ENCODE results near the gene USP13.

Gene USP13

DNA sequence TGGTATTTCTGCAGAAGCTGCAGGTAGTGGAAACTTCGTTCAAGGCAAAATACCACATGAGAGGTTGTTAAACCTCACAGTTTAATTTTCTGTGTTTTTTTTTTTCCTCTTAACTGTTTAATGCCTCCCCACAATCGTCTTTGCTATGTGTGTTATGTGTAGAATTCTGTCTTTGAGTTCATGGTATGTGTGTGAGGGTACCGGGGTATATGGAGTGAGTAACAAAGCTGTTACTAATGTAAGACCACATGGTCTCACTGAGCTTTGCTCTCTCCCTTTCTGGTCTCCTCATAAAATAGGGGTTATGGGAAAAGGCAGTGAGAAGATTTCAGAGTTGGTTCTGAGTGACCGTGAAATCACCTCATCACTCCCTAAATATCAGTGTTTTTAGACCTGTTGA is 143.6 kb downstream of the USP13 start:
- TF ChIP-seq POLR2A (IDR thresholded peaks at IDR 0.05; ENCODE audit: low read length) (no peak), GATA1 (IDR thresholded peaks at IDR 0.05; ENCODE audit: low read depth, low read length) (no peak)
- no peak for DNase-seq

DNA sequence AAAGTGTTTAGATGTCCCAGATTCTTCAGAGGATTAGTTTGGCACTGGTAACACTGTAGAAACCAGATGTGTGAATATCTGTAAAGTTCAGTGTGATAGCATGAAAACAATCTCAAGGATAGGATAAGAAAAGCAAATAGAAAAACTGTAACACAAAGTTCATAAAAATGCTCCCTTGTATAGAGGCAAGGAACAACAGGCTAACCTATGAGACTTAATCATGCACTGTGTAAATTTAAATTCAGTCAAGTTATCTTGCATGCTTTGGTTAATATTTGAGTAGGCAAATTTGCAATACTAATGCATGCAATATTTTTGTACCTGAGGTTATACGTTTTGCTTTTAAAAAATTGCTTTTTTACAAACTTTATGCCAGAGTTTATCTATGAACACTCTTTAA is 144.4 kb downstream of the USP13 start:
- TF ChIP-seq POLR2A (IDR thresholded peaks at IDR 0.05; ENCODE audit: low read length) (no peak), GATA1 (IDR thresholded peaks at IDR 0.05; ENCODE audit: low read depth, low read length) (no peak)
- no peak for DNase-seq

DNA sequence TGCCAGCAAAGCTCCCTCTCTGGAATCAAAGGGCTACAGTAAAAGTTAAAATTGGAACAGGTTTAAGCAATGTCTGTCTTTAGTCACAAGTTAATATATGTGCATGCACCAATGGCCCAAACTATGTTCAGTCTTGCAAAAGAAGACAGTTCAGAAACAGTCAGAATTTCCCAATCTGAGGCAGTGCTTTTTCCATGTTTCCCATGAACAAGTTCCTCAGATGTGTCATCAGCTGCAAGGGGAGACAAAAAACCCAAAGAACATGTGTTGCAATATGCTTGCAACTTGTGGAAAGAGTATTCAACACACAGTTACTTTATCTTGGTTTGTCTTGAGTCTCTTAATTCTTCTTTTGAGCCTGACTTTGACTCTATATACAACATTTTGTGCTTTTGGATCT is 148.4 kb downstream of the USP13 start:
- no peak for TF ChIP-seq POLR2A (IDR thresholded peaks at IDR 0.05; ENCODE audit: low read length)
- TF ChIP-seq GATA1 (IDR thresholded peaks at IDR 0.05; ENCODE audit: low read depth, low read length) = no peak
- no peak for DNase-seq

DNA sequence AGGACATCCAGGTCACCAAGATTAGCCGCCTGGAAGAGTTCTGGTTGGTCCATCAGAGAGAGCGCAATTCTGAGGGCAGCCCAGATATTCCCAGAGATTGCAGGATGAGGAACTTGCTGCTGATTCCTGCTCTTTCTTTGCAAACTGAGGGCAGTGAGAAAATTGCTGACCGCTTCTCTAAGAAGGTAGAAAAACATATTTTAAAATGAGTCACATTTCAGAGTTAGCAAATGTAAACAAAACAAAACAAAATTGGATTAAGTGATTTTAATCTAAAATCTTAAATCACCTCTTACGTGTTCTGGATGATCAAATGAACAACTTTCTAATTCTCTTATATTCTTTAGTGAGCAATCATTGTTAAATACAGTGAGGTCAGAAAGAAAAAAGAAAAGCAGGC is 149.0 kb downstream of the USP13 start:
- TF ChIP-seq POLR2A (IDR thresholded peaks at IDR 0.05; ENCODE audit: low read length) = no peak
- no peak for DNase-seq

DNA sequence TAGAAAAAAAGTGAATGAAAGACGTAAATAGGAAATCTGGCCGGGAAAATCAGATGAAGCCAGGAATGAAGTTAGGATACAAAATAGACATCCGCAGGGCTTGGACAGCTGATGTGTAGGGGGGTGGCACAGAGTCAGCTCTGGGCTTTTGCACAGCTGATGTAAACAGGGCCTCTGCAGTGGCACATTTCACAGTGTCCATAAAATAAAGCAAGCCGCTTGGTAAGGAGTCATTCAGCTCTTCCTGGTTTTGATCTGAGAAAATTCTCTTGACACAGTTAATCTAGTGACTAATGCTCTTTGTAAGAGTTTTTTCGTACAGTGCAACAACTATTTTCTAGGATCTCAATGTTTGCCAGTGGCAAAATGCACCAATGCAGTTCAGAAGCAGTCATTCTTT is 153.3 kb downstream of the USP13 start:
- TF ChIP-seq GATA1 (IDR thresholded peaks at IDR 0.05; ENCODE audit: low read depth, low read length) (no peak), POLR2A (IDR thresholded peaks at IDR 0.05; ENCODE audit: low read length) (no peak)
- DNase-seq = no peak

DNA sequence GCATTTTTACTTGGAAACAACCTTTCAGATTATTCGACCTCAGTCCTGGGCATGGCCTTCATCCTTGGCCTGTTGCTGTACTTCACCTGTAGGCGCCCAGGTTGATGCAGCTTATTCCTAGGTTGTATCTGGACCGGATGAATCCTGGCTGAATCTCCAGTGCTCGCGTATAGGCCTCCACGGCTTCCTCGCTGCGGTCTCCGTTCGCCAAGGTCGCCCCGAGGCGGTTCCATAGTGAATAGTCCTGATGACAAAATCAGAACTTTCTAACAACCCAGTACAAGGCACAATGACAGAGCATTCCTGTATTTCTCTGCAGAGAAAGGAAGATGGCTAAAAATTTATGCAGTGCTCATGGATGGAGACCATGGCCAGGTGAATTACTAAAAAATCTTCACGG is 154.7 kb downstream of the USP13 start:
- DNase-seq = no peak
- no peak for TF ChIP-seq POLR2A (IDR thresholded peaks at IDR 0.05; ENCODE audit: low read length)
- no peak for TF ChIP-seq GATA1 (IDR thresholded peaks at IDR 0.05; ENCODE audit: low read depth, low read length)

DNA sequence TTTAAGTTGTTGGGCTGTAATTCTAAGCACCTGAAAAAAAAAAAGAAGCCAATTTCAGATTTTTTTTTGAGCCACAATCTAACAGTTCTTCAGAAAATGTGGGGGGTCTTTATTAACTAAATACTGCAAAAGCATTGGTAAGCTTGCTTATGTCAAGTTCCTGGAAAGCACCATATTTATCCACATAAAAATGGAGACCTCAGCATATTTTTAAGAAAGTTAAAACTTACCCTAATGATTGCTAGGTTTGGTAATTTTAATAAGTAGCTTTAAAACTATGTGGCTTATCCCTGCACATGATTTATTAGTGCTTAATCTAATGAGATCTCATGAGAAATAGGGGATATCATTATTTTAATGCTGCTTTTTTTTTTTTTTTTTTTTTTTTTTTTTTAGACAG is 156.8 kb downstream of the USP13 start:
- TF ChIP-seq POLR2A (IDR thresholded peaks at IDR 0.05; ENCODE audit: low read length) (no peak), GATA1 (IDR thresholded peaks at IDR 0.05; ENCODE audit: low read depth, low read length) (no peak)
- no peak for DNase-seq

DNA sequence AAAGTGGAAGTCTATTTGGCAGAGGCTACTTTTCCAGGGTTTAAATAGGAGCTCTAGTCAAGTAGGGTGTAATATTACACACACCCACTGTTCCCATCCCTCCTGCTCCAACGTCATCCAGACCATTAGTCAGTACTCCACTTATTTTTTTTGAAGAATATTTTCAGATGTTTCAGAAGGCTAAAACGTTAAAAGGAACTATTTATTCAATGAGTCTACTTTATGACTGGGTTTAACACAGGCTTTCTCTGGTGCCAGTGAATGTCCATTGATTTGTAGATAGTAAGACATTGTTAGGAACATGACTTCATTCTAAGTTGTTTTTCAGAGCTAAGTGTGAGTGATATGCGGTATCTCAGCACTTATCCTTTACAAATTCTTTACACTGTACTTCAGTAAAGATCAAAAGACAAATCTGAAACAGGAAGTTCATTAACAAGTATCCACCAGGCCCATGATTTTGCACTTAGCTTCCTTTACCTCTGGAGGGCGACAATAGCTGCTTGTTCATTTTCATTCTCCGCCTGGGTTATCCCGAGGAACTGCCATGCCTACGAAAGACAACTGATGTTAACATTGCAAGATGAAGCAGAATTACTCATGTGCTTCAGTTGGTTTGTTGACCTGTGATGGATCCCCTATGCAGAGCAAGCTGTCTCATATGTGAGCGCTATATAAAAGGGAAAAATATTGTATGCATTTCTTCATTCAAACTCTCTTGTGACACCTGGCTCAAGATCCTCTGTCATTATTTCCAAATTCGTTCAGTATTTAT is 158.7 kb downstream of the USP13 start:
- peak; percentile 24 to 42 for DNase-seq
- TF ChIP-seq GATA1 (IDR thresholded peaks at IDR 0.05; ENCODE audit: low read depth, low read length) = no peak
- no peak for TF ChIP-seq POLR2A (IDR thresholded peaks at IDR 0.05; ENCODE audit: low read length)

DNA sequence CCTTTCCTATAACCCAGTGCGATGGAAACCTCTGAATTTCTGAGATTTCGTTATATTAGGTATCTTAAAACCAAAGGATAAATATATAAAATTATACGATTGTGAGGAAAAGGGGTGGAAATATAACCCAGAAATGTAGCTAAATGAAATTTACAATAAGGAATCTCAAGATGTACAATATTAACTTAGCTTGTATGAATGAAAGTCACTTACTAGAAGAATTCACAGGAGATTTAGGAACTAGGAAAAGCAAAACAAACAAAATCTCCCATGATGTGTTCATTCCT is 159.2 kb downstream of the USP13 start:
- no peak for DNase-seq
- no peak for TF ChIP-seq GATA1 (IDR thresholded peaks at IDR 0.05; ENCODE audit: low read depth, low read length)
- TF ChIP-seq POLR2A (IDR thresholded peaks at IDR 0.05; ENCODE audit: low read length) = no peak

DNA sequence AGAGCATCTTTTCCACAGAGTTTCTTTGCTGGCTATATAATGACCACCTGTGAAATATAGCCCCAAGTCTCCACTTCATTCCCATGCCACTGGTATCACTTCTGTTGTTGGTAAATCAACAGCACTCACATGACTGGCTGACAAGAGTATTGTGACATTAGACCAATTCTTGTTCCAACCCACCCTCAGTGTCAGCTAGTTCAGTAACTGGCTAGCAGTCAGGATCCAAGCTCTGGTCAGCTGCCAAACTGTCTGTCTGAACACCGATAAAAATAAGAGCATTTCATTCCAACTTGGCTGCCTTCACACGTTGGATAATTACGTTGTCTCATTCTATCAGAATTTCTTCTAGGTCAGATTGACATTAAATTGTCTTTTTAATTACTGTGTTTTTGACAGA is 166.5 kb downstream of the USP13 start:
- DNase-seq = peak in 1 of 2 experiments; percentile 3
- TF ChIP-seq GATA1 (IDR thresholded peaks at IDR 0.05; ENCODE audit: low read depth, low read length) (no peak), POLR2A (IDR thresholded peaks at IDR 0.05; ENCODE audit: low read length) (no peak)

DNA sequence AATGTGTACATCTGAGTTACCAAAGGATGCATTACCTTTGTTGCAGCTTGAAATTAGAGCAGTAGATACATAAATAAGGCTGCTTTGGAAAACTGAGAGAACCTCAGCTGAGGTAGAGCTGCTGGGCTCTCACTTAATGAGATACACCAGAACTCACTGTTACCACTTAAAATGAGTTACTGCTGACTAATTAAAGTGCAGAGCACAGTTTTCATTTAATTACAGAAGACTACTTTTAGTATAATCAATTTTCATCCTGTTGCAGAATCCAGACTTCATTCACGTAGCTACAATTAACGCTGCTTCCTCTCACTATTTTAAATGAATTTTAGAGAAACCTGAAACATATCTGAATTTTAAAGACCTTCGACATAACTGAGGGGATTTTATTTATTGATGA is 169.5 kb downstream of the USP13 start:
- TF ChIP-seq POLR2A (IDR thresholded peaks at IDR 0.05; ENCODE audit: low read length) (no peak), GATA1 (IDR thresholded peaks at IDR 0.05; ENCODE audit: low read depth, low read length) (no peak)
- DNase-seq = no peak

DNA sequence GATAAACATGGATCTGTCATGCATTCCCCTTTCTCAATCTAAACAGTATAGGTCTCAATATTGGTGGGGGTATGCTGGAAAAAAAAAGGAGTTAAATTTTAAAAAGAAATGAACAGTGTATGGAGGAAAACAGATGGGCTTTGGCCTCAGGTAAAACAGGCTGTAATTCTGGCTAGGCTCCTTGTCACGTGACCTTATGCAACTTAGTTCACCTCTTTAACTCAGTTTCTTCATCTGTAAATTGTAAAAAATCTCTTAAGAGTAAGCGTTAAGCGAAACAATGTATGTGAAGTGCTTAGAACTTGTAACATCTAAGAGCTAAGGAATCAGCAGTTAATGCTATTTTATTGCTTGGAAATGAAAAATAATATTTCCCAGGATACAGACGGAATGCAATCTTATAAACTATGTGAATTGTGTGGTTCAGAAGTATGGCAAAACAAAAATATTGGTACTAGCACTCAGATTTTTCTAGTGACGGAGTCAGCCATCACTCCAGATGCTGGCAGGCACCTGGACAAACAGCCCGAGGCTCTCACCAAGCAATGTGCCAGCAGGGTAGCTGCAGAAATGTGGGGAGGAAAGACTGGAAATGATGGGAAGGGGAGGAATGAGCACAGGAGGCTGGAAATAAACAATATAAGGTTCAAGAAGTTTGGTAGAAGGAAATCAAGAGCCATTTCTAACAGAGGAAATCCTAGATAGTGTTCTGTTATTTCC is 172.8 kb downstream of the USP13 start:
- DNase-seq = no peak
- TF ChIP-seq GATA1 (IDR thresholded peaks at IDR 0.05; ENCODE audit: low read depth, low read length) (no peak), POLR2A (IDR thresholded peaks at IDR 0.05; ENCODE audit: low read length) (no peak)

DNA sequence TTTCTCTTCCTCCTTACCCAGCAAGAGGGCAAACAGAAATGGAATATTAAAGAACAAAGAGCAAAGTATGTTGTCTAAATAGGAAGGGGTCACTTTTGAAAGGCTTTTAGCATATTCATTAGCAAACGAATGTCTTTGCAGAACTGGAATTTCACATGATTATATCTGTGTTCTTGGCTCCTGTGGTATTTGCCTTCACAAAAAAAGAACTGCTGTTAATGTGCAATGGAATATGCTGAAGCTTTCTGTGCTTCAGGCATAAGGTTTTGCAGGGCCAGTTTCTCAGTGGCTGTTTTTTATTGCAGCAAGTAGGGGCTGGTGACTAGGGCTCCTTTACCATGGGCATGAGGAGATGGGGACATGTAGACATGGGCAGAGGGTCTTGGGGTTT is 173.4 kb downstream of the USP13 start:
- TF ChIP-seq GATA1 (IDR thresholded peaks at IDR 0.05; ENCODE audit: low read depth, low read length) = no peak
- TF ChIP-seq POLR2A (IDR thresholded peaks at IDR 0.05; ENCODE audit: low read length) = no peak
- no peak for DNase-seq

DNA sequence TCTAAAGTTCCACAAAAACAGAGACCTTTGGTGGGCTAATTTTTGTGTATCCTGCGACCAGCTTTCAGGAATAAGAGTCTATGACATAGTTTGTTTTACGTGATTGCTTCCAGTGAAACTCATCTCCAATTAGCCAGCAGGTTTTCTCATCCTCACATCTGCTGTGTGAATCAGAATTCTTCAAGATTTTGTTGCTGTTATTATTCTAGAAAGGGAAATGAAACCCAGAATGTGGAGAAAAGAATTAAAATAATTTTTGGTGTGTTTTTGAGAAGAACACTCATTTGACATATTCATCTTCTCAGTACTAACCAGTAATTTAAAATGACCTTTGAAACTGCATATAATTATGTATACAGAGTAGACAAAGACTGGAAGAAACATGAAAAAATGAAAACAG is 175.9 kb downstream of the USP13 start:
- no peak for TF ChIP-seq GATA1 (IDR thresholded peaks at IDR 0.05; ENCODE audit: low read depth, low read length)
- TF ChIP-seq POLR2A (IDR thresholded peaks at IDR 0.05; ENCODE audit: low read length) = no peak
- DNase-seq = no peak

DNA sequence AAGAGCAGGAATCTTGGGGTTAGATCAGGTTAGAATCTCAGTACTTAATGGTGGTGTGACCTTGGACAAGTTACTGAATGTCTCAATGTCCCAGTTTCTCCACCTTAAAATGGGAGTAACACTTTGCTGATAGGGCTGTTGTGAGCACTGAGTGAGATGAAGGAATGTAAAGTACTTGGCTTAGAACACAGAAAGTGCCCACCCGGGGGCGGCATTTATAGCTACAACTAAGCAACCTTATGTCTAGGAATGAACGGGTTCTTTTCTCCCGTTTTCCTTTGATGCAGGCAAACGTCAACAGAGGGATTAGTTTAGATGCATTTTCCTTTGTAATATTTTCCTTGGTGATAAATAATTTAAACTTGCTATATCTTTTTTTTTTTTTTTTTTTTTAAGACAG is 176.6 kb downstream of the USP13 start:
- no peak for DNase-seq
- TF ChIP-seq POLR2A (IDR thresholded peaks at IDR 0.05; ENCODE audit: low read length) (no peak), GATA1 (IDR thresholded peaks at IDR 0.05; ENCODE audit: low read depth, low read length) (no peak)

Data from erythroblast (primary cell).